OCI-LY1 (cell line): Measurements from ENCODE around the gene SMKR1.

Source experiments
- H2AFZ ChIP-seq: fragments of 200-600 bp; sonication (generic), shearing (Covaris generic); 2 replicates; pipeline ENCODE4 v1.6.0; 2014; ENCODE audit warnings: antibody characterized with exemption, mild to moderate bottlenecking, low read length
- H3F3A ChIP-seq: fragments of 200-600 bp; sonication (generic), shearing (Covaris generic); 2 replicates; pipeline ENCODE4 v1.6.0; 2014; ENCODE audit warnings: mild to moderate bottlenecking, antibody characterized with exemption, low read length, moderate library complexity; ENCODE audit not compliant: insufficient read depth
- H3K27ac ChIP-seq: fragments of 200-600 bp; sonication (generic); 2 replicates; pipeline ENCODE4 v1.5.1; 2014; ENCODE audit warnings: low read length, mixed run types, mild to moderate bottlenecking, low read depth; ENCODE audit not compliant: poor library complexity, severe bottlenecking
- H3K27me3 ChIP-seq: fragments of 200-600 bp; sonication (generic); 2 replicates; pipeline ENCODE4 v1.6.0; 2014; ENCODE audit warnings: antibody characterized with exemption, mild to moderate bottlenecking, low read length, moderate library complexity; ENCODE audit not compliant: insufficient read depth
- H3K36me3 ChIP-seq: fragments of 200-600 bp; sonication (generic); 2 replicates; pipeline ENCODE4 v1.6.1; 2014; ENCODE audit warnings: mild to moderate bottlenecking, antibody characterized with exemption, low read length, moderate library complexity, mixed read lengths; ENCODE audit not compliant: insufficient read depth
- H3K4me1 ChIP-seq: fragments of 200-600 bp; sonication (generic); 2 replicates; pipeline ENCODE4 v1.5.1; 2014; ENCODE audit warnings: mild to moderate bottlenecking, low read length, moderate library complexity; ENCODE audit not compliant: insufficient read depth, severe bottlenecking
- H3K4me2 ChIP-seq: fragments of 200-600 bp; sonication (generic), shearing (Covaris generic); 2 replicates; pipeline ENCODE4 v1.6.1; 2014; ENCODE audit warnings: low read length
- H3K4me3 ChIP-seq: fragments of 200-600 bp; sonication (generic); 2 replicates; pipeline ENCODE4 v1.5.1; 2014; ENCODE audit warnings: low read length, low read depth, mild to moderate bottlenecking, mixed read lengths; ENCODE audit not compliant: poor library complexity, severe bottlenecking
- H3K79me2 ChIP-seq: fragments of 200-600 bp; shearing (Covaris generic); 2 replicates; pipeline ENCODE4 v1.6.1; 2016; ENCODE audit warnings: mixed run types, low read length, mixed read lengths; ENCODE audit not compliant: insufficient read depth
- H3K9ac ChIP-seq: fragments of 200-600 bp; sonication (generic), shearing (Covaris generic); 2 replicates; pipeline ENCODE4 v1.6.1; 2014; ENCODE audit warnings: mild to moderate bottlenecking, low read length, mixed read lengths
- H3K9me2 ChIP-seq: fragments of 200-600 bp; sonication (generic), shearing (Covaris generic); 2 replicates; pipeline ENCODE4 v1.6.1; 2014; ENCODE audit warnings: low read depth, mild to moderate bottlenecking, low read length, mixed read lengths
- H3K9me3 ChIP-seq: fragments of 200-600 bp; shearing (Covaris generic); 2 replicates; pipeline ENCODE4 v1.6.1; 2014; ENCODE audit warnings: low read length, mixed read lengths
- H4K20me1 ChIP-seq: fragments of 200-600 bp; sonication (generic), shearing (Covaris generic); 2 replicates; pipeline ENCODE4 v1.6.0; 2016; ENCODE audit warnings: mild to moderate bottlenecking, low read length; ENCODE audit not compliant: insufficient read depth
- CTCF ChIP-seq: fragments of 200-600 bp; sonication (generic), shearing (Covaris generic); IDR thresholded peaks from 2 replicates; pipeline ENCODE4 v1.5.1; 2017; ENCODE audit warnings: mild to moderate bottlenecking, antibody characterized with exemption, low read length, moderate library complexity, mixed read lengths
- EZH2 ChIP-seq: fragments of 200-600 bp; sonication (generic), shearing (Covaris generic); IDR thresholded peaks from 2 replicates; pipeline ENCODE4 v1.8.0; 2017; ENCODE audit warnings: borderline replicate concordance, mixed run types, mild to moderate bottlenecking, antibody characterized with exemption, low read length, moderate library complexity, mixed read lengths

The SMKR1 gene

GRCh38 chr7:129514683-129515082 lies 12.4 kb downstream of the SMKR1 start:
- no peak overlapping the region for H2AFZ ChIP-seq

GRCh38 chr7:129515381-129515780 lies 13.1 kb downstream of the SMKR1 start:
- no peaks in the 10 kb centered on the region for H3K79me2 ChIP-seq
- no peak overlapping the region for H3K4me3 ChIP-seq
- no peak overlapping the region for H3K4me2 ChIP-seq
- TF ChIP-seq EZH2 (no peak), CTCF (no peak)
- no peaks in the 10 kb centered on the region for H3F3A ChIP-seq
- H3K27ac ChIP-seq, result no peak overlapping the region
- no peaks in the 10 kb centered on the region for H3K9me2 ChIP-seq
- H3K4me1 ChIP-seq, result no peaks in the 10 kb centered on the region
- no peaks in the 10 kb centered on the region for H3K9me3 ChIP-seq
- H4K20me1 ChIP-seq, result no peaks in the 10 kb centered on the region
- no peak overlapping the region for H3K9ac ChIP-seq
- H3K27me3 ChIP-seq, result peaks cover 10% of the 10 kb centered on the region
- H3K36me3 ChIP-seq, result no peaks in the 10 kb centered on the region
- H2AFZ ChIP-seq, result no peak overlapping the region

More at GRCh38 chr7:129514683-129515082, 12.4 kb downstream of the SMKR1 start:
- Histone ChIP-seq H3K9me3 (no peaks in the 10 kb centered on the region), H3K36me3 (no peaks in the 10 kb centered on the region), H3K27ac (no peak overlapping the region), H4K20me1 (no peaks in the 10 kb centered on the region), H3K4me2 (no peak overlapping the region), H3F3A (no peaks in the 10 kb centered on the region), H3K9ac (no peak overlapping the region), H3K27me3 (peaks cover 10% of the 10 kb centered on the region), H3K4me3 (no peak overlapping the region), H3K4me1 (no peaks in the 10 kb centered on the region), H3K9me2 (no peaks in the 10 kb centered on the region), H3K79me2 (no peaks in the 10 kb centered on the region)
- TF ChIP-seq EZH2 (no peak), CTCF (no peak)

GRCh38 chr7:129517931-129518330 lies 15.6 kb downstream of the SMKR1 start:
- H3K9me3 ChIP-seq, result no peaks in the 10 kb centered on the region
- H3K27ac ChIP-seq, result no peak overlapping the region
- H3K4me2 ChIP-seq, result no peak overlapping the region
- H3K4me1 ChIP-seq, result no peaks in the 10 kb centered on the region
- H2AFZ ChIP-seq, result no peak overlapping the region
- H4K20me1 ChIP-seq, result no peaks in the 10 kb centered on the region
- no peaks in the 10 kb centered on the region for H3K36me3 ChIP-seq
- H3K79me2 ChIP-seq, result no peaks in the 10 kb centered on the region
- no peaks in the 10 kb centered on the region for H3F3A ChIP-seq
- no peaks in the 10 kb centered on the region for H3K9me2 ChIP-seq
- H3K9ac ChIP-seq, result no peak overlapping the region
- no peak overlapping the region for H3K4me3 ChIP-seq
- no peak for TF ChIP-seq EZH2
- no peak for TF ChIP-seq CTCF
- H3K27me3 ChIP-seq, result peaks cover 10% of the 10 kb centered on the region; the same call in 1 of the 2 replicates
